DND-41 (cell line): Measurements from ENCODE around the gene C1QTNF12.

Source experiments
- CTCF ChIP-seq: IDR thresholded peaks from 2 replicates; pipeline ENCODE4 v1.5.1; 2012; ENCODE audit warnings: borderline replicate concordance, low read length, moderate library complexity, mild to moderate bottlenecking; ENCODE audit not compliant: poor library complexity, severe bottlenecking; ENCODE audit errors: extremely low read depth
- EZH2 ChIP-seq: IDR thresholded peaks from 3 replicates; pipeline ENCODE4 v1.6.1; 2012; ENCODE audit warnings: borderline replicate concordance, low read depth, mild to moderate bottlenecking, moderate library complexity, low read length, inconsistent platforms; ENCODE audit not compliant: severe bottlenecking

DNA sequence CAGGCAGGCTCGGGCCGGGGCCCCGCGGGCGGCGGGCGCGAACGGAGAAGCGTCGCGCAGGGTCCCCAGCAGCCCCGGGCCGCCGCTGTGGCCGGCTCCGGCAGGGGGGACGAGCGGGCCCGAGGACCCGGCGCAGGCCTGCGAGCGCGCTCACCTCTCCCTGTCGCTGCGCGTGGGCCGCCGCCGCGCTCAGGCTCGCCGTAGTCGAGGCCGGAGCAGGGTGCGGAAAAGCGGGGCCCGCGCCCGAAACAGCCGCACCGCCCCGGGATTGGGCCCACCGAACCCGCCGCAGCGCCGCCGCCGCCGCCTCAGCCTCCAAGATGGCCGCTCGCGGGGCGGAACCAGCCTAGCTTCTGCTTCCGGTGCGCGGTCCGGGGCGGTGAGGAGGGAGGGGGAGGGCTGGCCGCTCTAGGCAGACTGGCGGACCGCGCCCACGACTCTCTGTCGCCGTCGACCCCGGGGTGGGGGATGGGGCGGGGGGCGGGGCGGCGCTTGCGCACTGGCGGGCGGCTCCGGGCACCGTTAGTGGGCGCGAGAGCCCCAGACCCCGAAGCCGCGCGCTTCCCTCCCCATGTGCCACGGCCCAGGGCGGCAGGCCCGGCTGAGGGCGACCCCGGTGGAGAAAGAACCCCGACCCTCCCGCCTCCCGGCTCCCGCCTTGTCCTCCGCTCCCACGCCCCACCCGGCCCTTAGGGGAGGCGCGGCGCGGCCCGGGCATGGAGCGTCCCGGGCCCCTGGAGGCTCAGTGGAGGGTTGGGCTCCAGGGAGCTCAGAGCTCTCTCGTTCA lies 27.2 kb upstream of the C1QTNF12 start, which contains the start of gene UBE2J2:
- TF ChIP-seq EZH2 (no peak), CTCF (no peak)
